GM12864 (cell line): Measurements from ENCODE around the gene ARHGEF11.
A peak's percentile ranks its signal among the peaks of the same experiment; 100 is the strongest.

Experiments used
- DNase-seq: peaks from one replicate; pipeline ENCODE4 v3.0.0-alpha.2; 2011; ENCODE audit warnings: low read depth
- H3K4me3 ChIP-seq: 2 replicates; pipeline ENCODE4 v1.5.1; 2011; ENCODE audit warnings: mild to moderate bottlenecking, low read depth, low read length, control low read depth
- TF ChIP-seq, protein P1 (sequence below): IDR thresholded peaks from 2 replicates; pipeline ENCODE4 v1.5.1; 2011; ENCODE audit warnings: low read depth, mild to moderate bottlenecking, moderate library complexity, low read length, control low read depth, inconsistent platforms; ENCODE audit errors: missing control alignments

ARHGEF11 gene

GRCh38 chr1:156894711-156895454 lies 150.7 kb downstream of the ARHGEF11 start:
- TF ChIP-seq, protein P1, sequence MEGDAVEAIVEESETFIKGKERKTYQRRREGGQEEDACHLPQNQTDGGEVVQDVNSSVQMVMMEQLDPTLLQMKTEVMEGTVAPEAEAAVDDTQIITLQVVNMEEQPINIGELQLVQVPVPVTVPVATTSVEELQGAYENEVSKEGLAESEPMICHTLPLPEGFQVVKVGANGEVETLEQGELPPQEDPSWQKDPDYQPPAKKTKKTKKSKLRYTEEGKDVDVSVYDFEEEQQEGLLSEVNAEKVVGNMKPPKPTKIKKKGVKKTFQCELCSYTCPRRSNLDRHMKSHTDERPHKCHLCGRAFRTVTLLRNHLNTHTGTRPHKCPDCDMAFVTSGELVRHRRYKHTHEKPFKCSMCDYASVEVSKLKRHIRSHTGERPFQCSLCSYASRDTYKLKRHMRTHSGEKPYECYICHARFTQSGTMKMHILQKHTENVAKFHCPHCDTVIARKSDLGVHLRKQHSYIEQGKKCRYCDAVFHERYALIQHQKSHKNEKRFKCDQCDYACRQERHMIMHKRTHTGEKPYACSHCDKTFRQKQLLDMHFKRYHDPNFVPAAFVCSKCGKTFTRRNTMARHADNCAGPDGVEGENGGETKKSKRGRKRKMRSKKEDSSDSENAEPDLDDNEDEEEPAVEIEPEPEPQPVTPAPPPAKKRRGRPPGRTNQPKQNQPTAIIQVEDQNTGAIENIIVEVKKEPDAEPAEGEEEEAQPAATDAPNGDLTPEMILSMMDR, result no peak
- no peak for DNase-seq

DNA sequence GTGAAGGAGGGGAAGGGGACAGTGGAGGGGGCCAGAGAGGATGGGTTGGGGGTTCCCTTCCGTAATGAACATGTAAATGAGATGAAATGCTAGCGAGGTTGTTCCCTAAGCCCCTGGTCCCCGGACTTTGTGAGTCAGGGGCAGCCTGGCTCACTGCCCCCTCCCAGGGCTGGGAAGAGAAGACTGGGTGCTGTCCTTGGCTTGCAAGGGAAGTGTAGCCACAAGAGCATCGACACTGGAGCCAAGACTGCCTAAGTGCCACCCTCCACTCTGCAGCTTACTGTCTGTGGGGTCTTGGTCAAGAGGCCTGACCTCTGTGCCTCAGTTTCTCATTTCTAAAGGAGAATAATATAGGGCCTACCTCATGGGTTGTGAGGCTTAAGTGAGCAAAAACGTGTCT lies 151.5 kb downstream of the ARHGEF11 start:
- TF ChIP-seq, protein P1, result no peak
- H3K4me3 ChIP-seq, result no peak overlapping the region
- no peak for DNase-seq

More at GRCh38 chr1:156894711-156895454, 150.7 kb downstream of the ARHGEF11 start:
- no peak overlapping the region for H3K4me3 ChIP-seq

DNA sequence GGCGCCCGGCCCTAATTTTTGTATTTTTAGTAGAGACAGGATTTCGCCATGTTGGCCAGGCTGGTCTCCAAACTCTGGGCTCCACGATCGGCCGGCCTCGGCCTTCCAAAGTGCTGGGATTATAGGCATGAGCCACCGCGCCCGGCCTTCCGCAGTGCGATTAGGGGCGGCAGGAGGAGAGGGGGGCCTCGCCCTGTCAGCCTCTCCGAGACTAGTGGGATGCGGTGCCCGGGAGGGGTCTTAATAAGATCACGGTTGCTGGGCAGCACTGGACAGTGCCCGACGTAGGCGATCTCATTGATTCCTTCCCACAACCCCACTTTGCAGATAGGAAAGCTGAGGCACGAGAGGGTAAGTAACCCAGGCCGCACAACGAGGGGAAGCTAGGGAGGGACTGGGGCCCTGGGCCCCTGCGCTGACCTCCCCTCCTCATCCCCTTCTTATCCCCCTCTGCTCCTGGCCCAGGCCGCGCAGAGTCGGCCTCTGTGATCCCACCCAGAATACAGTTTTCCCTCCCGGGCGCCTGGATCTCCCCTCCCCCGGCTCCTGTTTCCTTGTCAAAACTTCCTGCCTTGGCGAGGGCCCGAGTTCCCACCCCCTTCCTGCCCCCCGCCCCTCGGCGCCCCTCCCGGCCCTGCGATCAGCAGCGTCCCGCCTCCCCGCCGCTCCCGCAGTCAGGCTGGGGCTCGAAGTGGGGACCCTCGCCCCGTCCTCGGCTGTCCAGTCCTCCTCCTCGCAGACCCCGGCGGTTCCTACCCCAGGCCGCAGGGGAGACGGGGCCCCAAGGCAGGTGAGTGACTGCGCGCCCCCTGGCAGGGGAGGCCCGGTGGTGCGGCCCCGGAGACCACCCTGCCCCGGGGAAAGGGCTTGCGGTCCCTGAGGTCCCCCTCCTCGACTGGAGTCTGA lies 152.2 kb downstream of the ARHGEF11 start, which contains the start of gene PEAR1:
TSS of gene PEAR1 (plus strand) at position 671 of the 906 bp plus-strand sequence. CDS start 10,209 bp downstream, outside the sequence.
- TF ChIP-seq, protein P1, result no peak
- DNase-seq, result no peak
- no peak within 1 kb of the TSS for H3K4me3 ChIP-seq

DNA sequence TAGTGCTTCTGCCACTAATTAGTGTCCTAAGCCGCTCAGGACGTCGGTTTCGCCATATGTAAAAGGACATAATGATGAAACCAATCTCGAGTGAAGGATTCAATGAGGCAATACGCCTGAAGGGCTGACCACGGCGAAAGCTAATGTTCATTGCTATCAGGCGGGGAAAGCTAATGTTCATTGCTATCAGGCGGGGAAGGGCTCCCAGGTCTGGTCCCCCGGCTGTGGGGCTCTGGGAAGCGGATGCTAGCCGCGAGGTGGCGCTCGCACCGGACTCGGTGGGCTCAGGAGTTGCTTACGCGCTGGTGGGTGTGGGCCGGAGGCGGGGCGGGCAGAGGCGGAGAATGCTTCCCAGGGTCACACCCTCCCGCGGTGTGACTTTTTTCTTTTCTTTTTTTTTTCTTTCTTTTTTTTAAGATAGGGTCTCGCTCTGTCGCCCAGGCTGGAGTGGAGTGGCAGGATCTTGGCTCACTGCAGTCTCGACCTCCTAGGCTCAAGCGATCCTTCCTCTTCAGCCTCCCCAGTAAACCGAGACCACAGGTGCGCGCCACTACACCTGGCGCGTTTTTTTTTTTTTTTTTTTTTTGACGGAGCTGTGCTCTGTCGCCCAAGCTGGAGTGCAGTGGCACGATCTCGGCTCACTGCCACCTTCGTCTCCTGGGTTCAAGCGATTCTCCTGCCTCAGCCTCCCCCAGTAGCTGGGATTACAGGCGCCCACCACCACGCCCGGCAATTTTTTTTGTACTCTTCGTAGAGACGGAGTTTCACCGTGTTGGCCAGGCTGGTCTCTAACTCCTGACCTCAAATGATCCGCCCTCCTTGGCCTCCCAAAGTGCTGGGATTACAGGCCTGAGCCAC lies 153.1 kb downstream of the ARHGEF11 start:
- peak; percentile 39 for DNase-seq
- TF ChIP-seq, protein P1, result peak; percentile 79
- H3K4me3 ChIP-seq, result no peak overlapping the region

- DNase-seq, result peak; percentile 13
- TF ChIP-seq, protein P1, result peak; percentile 91
- no peak overlapping the region for H3K4me3 ChIP-seq
Measured at GRCh38 chr1:156889802-156890580, 155.6 kb downstream of the ARHGEF11 start.

GRCh38 chr1:156887734-156888133 lies 157.8 kb downstream of the ARHGEF11 start:
- DNase-seq, result no peak
- TF ChIP-seq, protein P1, result no peak
- H3K4me3 ChIP-seq, result no peak overlapping the region
